HepG2 (cell line): ENCODE data around the gene BABAM1. TPM values are rescaled to one million over a fixed set of nuclear protein-coding genes. Genes with fewer than 3 reads are reported as not detected.

Experiments used
- polyA plus RNA-seq, 8 experiments: library from polyadenylated mRNA; depleted of rRNA in 3 of 8; stranded (reverse) in 7 of 8; unstranded in 1 of 8; fragments of >200 nt; fragmentation: Illumina TruSeq in 4 of 8; extraction: Trizol in 4 of 8; gene quantifications; 2 replicates each; pipeline versions ENCODE4 v1.2.1 to v1.2.3, GENCODE V29; 2011 to 2016; ENCODE audit warnings: low read depth in 4 of 8, missing spikeins in 1 of 8, mixed read lengths in 1 of 8; ENCODE audit not compliant: insufficient read depth in 1 of 8
- total RNA-seq, 5 experiments: library from RNA; depleted of rRNA; stranded (reverse); fragments of >200 nt; fragmentation: Illumina TruSeq; extraction: Trizol; gene quantifications; 2 replicates each; pipeline ENCODE4 v1.2.3, GENCODE V29; 2016; ENCODE audit warnings: low read depth in 1 of 5

The BABAM1 gene
- total and polyA plus RNA-seq, 2 of the 13 experiments (the other 11 are each of a cell fraction or from before 2014, with no cell fraction given) = 70.0 to 82.0 TPM

Other genes starting within 250 kb of the BABAM1 start
- gene CPAMD8, start 240.6 kb upstream of the BABAM1 start, total RNA-seq (2016; rRNA removed; fragmentation: Illumina TruSeq; extraction: Trizol) = 0.28 and 0.29 TPM in 2 replicates
- 0.34 and 0.91 TPM in 2 replicates for gene CPAMD8, start 240.6 kb upstream of the BABAM1 start, polyA plus RNA-seq (2011; rRNA removed)
- gene HAUS8, start 192.0 kb upstream of the BABAM1 start, total RNA-seq (2016; rRNA removed; fragmentation: Illumina TruSeq; extraction: Trizol) = 17.5 and 19.1 TPM in 2 replicates
- gene HAUS8, start 192.0 kb upstream of the BABAM1 start, polyA plus RNA-seq (2011; rRNA removed) = 7.1 and 7.8 TPM in 2 replicates
- 14.1 and 18.0 TPM in 2 replicates for gene MYO9B, start 191.7 kb upstream of the BABAM1 start, total RNA-seq (2016; rRNA removed; fragmentation: Illumina TruSeq; extraction: Trizol)
- 18.3 and 23.4 TPM in 2 replicates for gene MYO9B, start 191.7 kb upstream of the BABAM1 start, polyA plus RNA-seq (2011; rRNA removed)
- 9.9 and 10.3 TPM in 2 replicates for gene USE1, start 52.1 kb upstream of the BABAM1 start, total RNA-seq (2016; rRNA removed; fragmentation: Illumina TruSeq; extraction: Trizol)
- 16.3 and 17.6 TPM in 2 replicates for gene USE1, start 52.1 kb upstream of the BABAM1 start, polyA plus RNA-seq (2011; rRNA removed)
- 10.6 and 13.6 TPM in 2 replicates for gene OCEL1, start 41.2 kb upstream of the BABAM1 start, total RNA-seq (2016; rRNA removed; fragmentation: Illumina TruSeq; extraction: Trizol)
- 17.2 and 19.8 TPM in 2 replicates for gene OCEL1, start 41.2 kb upstream of the BABAM1 start, polyA plus RNA-seq (2011; rRNA removed)
- gene NR2F6, start 21.5 kb upstream of the BABAM1 start, total RNA-seq (2016; rRNA removed; fragmentation: Illumina TruSeq; extraction: Trizol) = 54.1 and 72.4 TPM in 2 replicates
- 30.9 and 38.5 TPM in 2 replicates for gene NR2F6, start 21.5 kb upstream of the BABAM1 start, polyA plus RNA-seq (2011; rRNA removed)
- 0.13 and 0.15 TPM in 2 replicates for gene USHBP1, start 2.7 kb upstream of the BABAM1 start, total RNA-seq (2016; rRNA removed; fragmentation: Illumina TruSeq; extraction: Trizol)
- gene USHBP1, start 2.7 kb upstream of the BABAM1 start, polyA plus RNA-seq (2011; rRNA removed) = 1.5 and 1.9 TPM in 2 replicates
- gene ANKLE1, start 14.5 kb downstream of the BABAM1 start, total RNA-seq (2016; rRNA removed; fragmentation: Illumina TruSeq; extraction: Trizol) = 0.22 and 0.69 TPM in 2 replicates
- gene ANKLE1, start 14.5 kb downstream of the BABAM1 start, polyA plus RNA-seq (2011; rRNA removed) = 1.5 TPM in 2 replicates
- 5.6 and 7.2 TPM in 2 replicates for gene ABHD8, start 36.0 kb downstream of the BABAM1 start, total RNA-seq (2016; rRNA removed; fragmentation: Illumina TruSeq; extraction: Trizol)
- gene ABHD8, start 36.0 kb downstream of the BABAM1 start, polyA plus RNA-seq (2011; rRNA removed) = 6.3 and 9.9 TPM in 2 replicates
- gene MRPL34, start 38.4 kb downstream of the BABAM1 start, total RNA-seq (2016; rRNA removed; fragmentation: Illumina TruSeq; extraction: Trizol) = 77.3 and 93.6 TPM in 2 replicates
- 67.7 and 74.0 TPM in 2 replicates for gene MRPL34, start 38.4 kb downstream of the BABAM1 start, polyA plus RNA-seq (2011; rRNA removed)
- 17.5 and 24.5 TPM in 2 replicates for gene DDA1, start 42.1 kb downstream of the BABAM1 start, total RNA-seq (2016; rRNA removed; fragmentation: Illumina TruSeq; extraction: Trizol)
- 26.0 and 26.6 TPM in 2 replicates for gene DDA1, start 42.1 kb downstream of the BABAM1 start, polyA plus RNA-seq (2011; rRNA removed)
- gene ANO8, start 67.4 kb downstream of the BABAM1 start, total RNA-seq (2016; rRNA removed; fragmentation: Illumina TruSeq; extraction: Trizol) = 0.79 and 1.8 TPM in 2 replicates
- gene ANO8, start 67.4 kb downstream of the BABAM1 start, polyA plus RNA-seq (2011; rRNA removed) = 3.5 and 5.1 TPM in 2 replicates
- gene GTPBP3, start 70.1 kb downstream of the BABAM1 start, total RNA-seq (2016; rRNA removed; fragmentation: Illumina TruSeq; extraction: Trizol) = 21.9 and 30.0 TPM in 2 replicates
- gene GTPBP3, start 70.1 kb downstream of the BABAM1 start, polyA plus RNA-seq (2011; rRNA removed) = 17.5 and 19.4 TPM in 2 replicates
- gene PLVAP, start 109.9 kb downstream of the BABAM1 start, total RNA-seq (2016; rRNA removed; fragmentation: Illumina TruSeq; extraction: Trizol) = not detected in 2 replicates
- 0.26 TPM in 1 of 2 replicates, not detected in the other for gene PLVAP, start 109.9 kb downstream of the BABAM1 start, polyA plus RNA-seq (2011; rRNA removed)
- gene CCDC194, start 126.8 kb downstream of the BABAM1 start, total RNA-seq (2016; rRNA removed; fragmentation: Illumina TruSeq; extraction: Trizol) = 0.13 TPM in 1 of 2 replicates, not detected in the other
- 0.21 and 0.35 TPM in 2 replicates for gene CCDC194, start 126.8 kb downstream of the BABAM1 start, polyA plus RNA-seq (2011; rRNA removed)
- gene BST2, start 138.2 kb downstream of the BABAM1 start, total RNA-seq (2016; rRNA removed; fragmentation: Illumina TruSeq; extraction: Trizol) = 39.1 and 58.8 TPM in 2 replicates
- gene BST2, start 138.2 kb downstream of the BABAM1 start, polyA plus RNA-seq (2011; rRNA removed) = 93.8 and 105 TPM in 2 replicates
- gene MVB12A, start 152.6 kb downstream of the BABAM1 start, total RNA-seq (2016; rRNA removed; fragmentation: Illumina TruSeq; extraction: Trizol) = 31.8 and 36.1 TPM in 2 replicates
- 35.7 and 37.3 TPM in 2 replicates for gene MVB12A, start 152.6 kb downstream of the BABAM1 start, polyA plus RNA-seq (2011; rRNA removed)
- gene TMEM221, start 181.2 kb downstream of the BABAM1 start, total RNA-seq (2016; rRNA removed; fragmentation: Illumina TruSeq; extraction: Trizol) = 0.55 and 0.77 TPM in 2 replicates
- 0.27 and 0.33 TPM in 2 replicates for gene TMEM221, start 181.2 kb downstream of the BABAM1 start, polyA plus RNA-seq (2011; rRNA removed)
- not detected in 2 replicates for gene NXNL1, start 193.5 kb downstream of the BABAM1 start, total RNA-seq (2016; rRNA removed; fragmentation: Illumina TruSeq; extraction: Trizol)
- not detected in 2 replicates for gene NXNL1, start 193.5 kb downstream of the BABAM1 start, polyA plus RNA-seq (2011; rRNA removed)
- gene SLC27A1, start 203.1 kb downstream of the BABAM1 start, total RNA-seq (2016; rRNA removed; fragmentation: Illumina TruSeq; extraction: Trizol) = 1.7 and 4.1 TPM in 2 replicates
- gene SLC27A1, start 203.1 kb downstream of the BABAM1 start, polyA plus RNA-seq (2011; rRNA removed) = 8.7 and 8.8 TPM in 2 replicates
- 33.8 and 36.7 TPM in 2 replicates for gene PGLS, start 244.2 kb downstream of the BABAM1 start, total RNA-seq (2016; rRNA removed; fragmentation: Illumina TruSeq; extraction: Trizol)
- gene PGLS, start 244.2 kb downstream of the BABAM1 start, polyA plus RNA-seq (2011; rRNA removed) = 43.8 and 49.1 TPM in 2 replicates